Measurements from ENCODE around the gene NVL. TPM values are rescaled to one million over a fixed set of nuclear protein-coding genes. Genes with fewer than 3 reads are reported as not detected.

NVL gene
- total and polyA plus RNA-seq, 2 of the 8 experiments (the other 6 are each of a cell fraction or from before 2014, with no cell fraction given), result 22.7 to 45.8 TPM

DNA sequence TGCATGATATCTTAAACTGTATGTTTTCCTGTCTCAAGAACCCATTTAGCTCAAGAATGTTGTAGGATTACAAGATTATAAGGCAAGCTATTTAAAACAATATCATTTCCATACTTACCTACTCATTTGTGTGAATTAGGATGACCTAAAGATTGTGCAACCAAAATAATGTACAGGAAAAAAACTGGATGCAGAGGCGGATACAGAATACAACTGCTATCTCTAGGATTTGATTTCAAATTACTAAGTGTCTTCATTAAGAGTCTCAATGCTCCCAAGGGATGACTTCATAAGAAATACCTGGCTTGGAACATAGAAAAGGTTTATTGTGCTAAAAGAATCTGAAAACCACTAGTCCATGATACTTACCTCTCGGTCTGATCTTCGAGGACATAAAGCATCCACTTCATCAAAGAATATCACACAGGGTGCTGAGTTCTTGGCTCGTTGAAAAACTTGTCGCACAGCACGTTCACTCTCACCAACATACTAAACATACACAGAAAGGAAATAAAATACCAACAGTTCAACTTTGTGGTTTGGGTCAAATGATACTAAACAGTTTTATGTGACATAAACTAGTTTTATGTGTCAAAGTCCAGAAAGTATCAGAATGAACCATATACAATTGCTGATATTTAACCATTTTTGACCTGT is 54.9 kb downstream of the NVL start:
- Histone ChIP-seq H3K79me1 (ENCODE audit: low read depth, low read length) (no peaks in the 10 kb centered on the region), H2BK5ac (ENCODE audit: low read depth, low read length) (no peak overlapping the region), H4K20me1 (replicated peaks in 1 of 2; ENCODE audit: control insufficient read depth in 1 of 2, insufficient read depth in 2 of 2, low read length in 2 of 2) (no peaks in the 10 kb centered on the region), H3K4me3 (ENCODE audit: extremely low read depth in 1 of 4, insufficient read depth in 2 of 4, low read depth in 3 of 4, low read length in 4 of 4) (no peak overlapping the region), H3K9me3 (ENCODE audit: insufficient read depth in 2 of 2, low read depth in 1 of 2, low read length in 1 of 2) (no peaks in the 10 kb centered on the region), H3K27ac (ENCODE audit: low read depth, low read length) (no peak overlapping the region), H3K14ac (ENCODE audit: insufficient read length) (no peak overlapping the region), H3K36me3 (ENCODE audit: control insufficient read depth in 2 of 4, insufficient read depth in 4 of 4, low read length in 3 of 4) (peaks cover 0 to 38% (median 5%) of the 10 kb centered on the region in 4 experiments; a peak in 4 of 8 replicates), H3K4me2 (ENCODE audit: insufficient read depth in 1 of 2, low read depth in 2 of 2, low read length in 2 of 2) (no peak overlapping the region), H2AK5ac (ENCODE audit: low read depth, low read length) (no peak overlapping the region), H3K4ac (replicated peaks; ENCODE audit: insufficient read length, low read depth, low read length) (no peak overlapping the region), H3K23ac (ENCODE audit: insufficient read length) (no peak overlapping the region), H2BK120ac (replicated peaks; ENCODE audit: low read depth, low read length) (no peak overlapping the region), H3K18ac (ENCODE audit: extremely low read depth, low read length) (no peak overlapping the region), H3K56ac (replicated peaks; ENCODE audit: insufficient read length, low read depth, low read length) (no peak overlapping the region), H3K27me3 (replicated peaks in 1 of 4; ENCODE audit: control insufficient read depth in 3 of 4, extremely low read depth in 1 of 4, insufficient read depth in 3 of 4, low read length in 3 of 4) (no peaks in the 10 kb centered on the region), H3K79me2 (ENCODE audit: control insufficient read depth in 1 of 2, insufficient read depth in 2 of 2, low read length in 2 of 2) (no peaks in the 10 kb centered on the region), H4K5ac (ENCODE audit: insufficient read length, low read depth, low read length) (no peak overlapping the region), H4K91ac (replicated peaks; ENCODE audit: insufficient read length, low read length) (no peak overlapping the region), H3K4me1 (replicated peaks in 1 of 4; ENCODE audit: control insufficient read depth in 3 of 4, insufficient read depth in 4 of 4, low read length in 3 of 4) (no peaks in the 10 kb centered on the region), H2BK20ac (ENCODE audit: low read length) (no peak overlapping the region), H2BK12ac (ENCODE audit: low read depth, low read length) (no peak overlapping the region), H2AFZ (ENCODE audit: low read length) (no peak overlapping the region), H4K8ac (ENCODE audit: extremely low read depth, insufficient read depth, low read length) (no peak overlapping the region), H3K23me2 (ENCODE audit: low read depth, low read length) (no peaks in the 10 kb centered on the region), H3K9ac (replicated peaks in 1 of 4; ENCODE audit: extremely low read depth in 1 of 4, low read depth in 3 of 4, low read length in 3 of 4) (peak overlapping the region in 1 of 4 experiments; percentile 34; a peak in 1 of 7 replicates), H2BK15ac (ENCODE audit: low read length) (no peak overlapping the region)
- ChIA-PET CTCF (ENCODE audit: partially characterized antibody) (interaction anchor here (1.0 kb wide), 2 partner anchors 11 to 1151 kb away, joined by 3 read pairs; no protein-coding TSS in a partner anchor), POLR2A (ENCODE audit: partially characterized antibody) (interaction anchor here (1.0 kb wide), 1 partner anchor 159 kb away, joined by 3 read pairs; no protein-coding TSS in a partner anchor)
- no peak for DNase-seq (ENCODE audit: low read depth in 1 of 2, low spot score in 2 of 2)
- FAIRE-seq, result peak; percentile 60
- TF ChIP-seq CEBPB (IDR thresholded peaks at IDR 0.05; ENCODE audit: low read depth, low read length), result no peak
- no peak for TF ChIP-seq SIRT6 (IDR thresholded peaks at IDR 0.05; ENCODE audit: low read length)
- no peak for TF ChIP-seq CREB1 (IDR thresholded peaks at IDR 0.05)
- TF ChIP-seq JUND (IDR thresholded peaks at IDR 0.05; ENCODE audit: low read length), result no peak
- no peak for TF ChIP-seq NANOG (IDR thresholded peaks at IDR 0.05; ENCODE audit: insufficient read depth, low read depth, low read length, poor library complexity, severe bottlenecking)
- TF ChIP-seq, protein P1, sequence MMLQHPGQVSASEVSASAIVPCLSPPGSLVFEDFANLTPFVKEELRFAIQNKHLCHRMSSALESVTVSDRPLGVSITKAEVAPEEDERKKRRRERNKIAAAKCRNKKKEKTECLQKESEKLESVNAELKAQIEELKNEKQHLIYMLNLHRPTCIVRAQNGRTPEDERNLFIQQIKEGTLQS (IDR thresholded peaks at IDR 0.05; ENCODE audit: insufficient read depth, low read depth, low read length), result no peak
- no peak for TF ChIP-seq RAD21 (IDR thresholded peaks at IDR 0.05 in 1 of 2, conservative IDR thresholded peaks at IDR 0.05 in 1 of 2; ENCODE audit: low read depth in 2 of 2, low read length in 2 of 2)
- 91% methylated on average over 6 of the region's 6 CpGs; no CpG with 5 or more reads in 1 of the 2 experiments for WGBS, 2 experiments (ENCODE audit: extremely low coverage in 1 of 2, insufficient coverage in 1 of 2, insufficient read length in 1 of 2, insufficient replicate concordance in 2 of 2, low coverage in 1 of 2, low lambda C conversion rate in 2 of 2, missing lambda C conversion rate in 1 of 2)

All from H1 (cell line).